H1 (cell line): ENCODE results near the gene MSI2. TPM values are rescaled to one million over a fixed set of nuclear protein-coding genes. Genes with fewer than 3 reads are reported as not detected.

ENCODE experiments used
- CHD1 ChIP-seq: IDR thresholded peaks from 2 replicates; pipeline ENCODE4 v1.6.1; 2012; ENCODE audit warnings: low read depth, low read length, improper control_type of control experiment
- EP300 ChIP-seq, 2 experiments: IDR thresholded peaks; 1 replicate in 1 of 2; 2 replicates in 1 of 2; pipeline ENCODE4 v1.6.1; 2011 to 2012; ENCODE audit warnings: low read depth in 2 of 2, low read length in 2 of 2, mild to moderate bottlenecking in 2 of 2, borderline replicate concordance in 1 of 2, inconsistent platforms in 1 of 2, moderate library complexity in 1 of 2
- MAFK ChIP-seq: IDR thresholded peaks from 2 replicates; pipeline ENCODE4 v1.6.1; 2012; ENCODE audit warnings: low read depth, mild to moderate bottlenecking, improper control_type of control experiment, low read length
- NANOG ChIP-seq: IDR thresholded peaks from 2 replicates; pipeline ENCODE4 v1.6.1; 2011; ENCODE audit warnings: low read length, low read depth, mild to moderate bottlenecking, inconsistent platforms; ENCODE audit not compliant: insufficient read depth, poor library complexity, severe bottlenecking
- PHF8 ChIP-seq: fragments of 200-600 bp; sonication (generic); conservative IDR thresholded peaks from 2 replicates; pipeline ENCODE4 v1.7.1; 2012; ENCODE audit warnings: low read depth, mild to moderate bottlenecking, inconsistent platforms, low read length, moderate library complexity
- POLR2A ChIP-seq, 2 experiments: IDR thresholded peaks; 1 replicate in 1 of 2; 2 replicates in 1 of 2; pipeline ENCODE4 v1.6.1; 2011; ENCODE audit warnings: low read depth in 2 of 2, low read length in 2 of 2, mild to moderate bottlenecking in 2 of 2; ENCODE audit errors: control extremely low read depth in 1 of 2
- SIN3A ChIP-seq, 2 experiments: IDR thresholded peaks in 1 of 2; conservative IDR thresholded peaks in 1 of 2; 2 replicates each; pipeline ENCODE4 v1.6.1; 2011 to 2012; ENCODE audit warnings: low read length in 2 of 2, improper control_type of control experiment in 1 of 2, low read depth in 1 of 2, mild to moderate bottlenecking in 1 of 2
- SP1 ChIP-seq: IDR thresholded peaks from 2 replicates; pipeline ENCODE4 v1.6.1; 2011; ENCODE audit warnings: low read depth, low read length
- SP2 ChIP-seq: IDR thresholded peaks from 2 replicates; pipeline ENCODE4 v1.6.1; 2012; ENCODE audit warnings: mild to moderate bottlenecking, low read length, inconsistent platforms
- polyA plus RNA-seq, 7 experiments: library from polyadenylated mRNA; depleted of rRNA in 3 of 7; stranded (reverse) in 5 of 7; unstranded in 2 of 7; fragments of >200 nt in 5 of 7; fragments of 200-250 nt in 2 of 7; gene quantifications; 1 replicate in 5 of 7; 2 replicates in 1 of 7; 4 replicates in 1 of 7; pipeline versions ENCODE4 v1.2.1 to v1.2.3, GENCODE V29; 2011 to 2013; ENCODE audit warnings: missing spikeins in 2 of 7, mixed read lengths in 2 of 7
- total RNA-seq: library from RNA; stranded (reverse); fragmentation: NEBNext Ultra II Directional; extraction: Animal tissue kit (Norgen Biotek cat#: 25700); gene quantifications from 2 replicates; pipeline ENCODE4 v1.2.1, GENCODE V29; 2021
- TF ChIP-seq, protein P1 (sequence below): IDR thresholded peaks from 2 replicates; pipeline ENCODE4 v1.6.1; 2012; ENCODE audit warnings: inconsistent platforms

MSI2 gene
- total and polyA plus RNA-seq, 2 of the 8 experiments (the other 6 are each of a cell fraction or from before 2014, with no cell fraction given): 36.7 to 80.6 TPM

DNA sequence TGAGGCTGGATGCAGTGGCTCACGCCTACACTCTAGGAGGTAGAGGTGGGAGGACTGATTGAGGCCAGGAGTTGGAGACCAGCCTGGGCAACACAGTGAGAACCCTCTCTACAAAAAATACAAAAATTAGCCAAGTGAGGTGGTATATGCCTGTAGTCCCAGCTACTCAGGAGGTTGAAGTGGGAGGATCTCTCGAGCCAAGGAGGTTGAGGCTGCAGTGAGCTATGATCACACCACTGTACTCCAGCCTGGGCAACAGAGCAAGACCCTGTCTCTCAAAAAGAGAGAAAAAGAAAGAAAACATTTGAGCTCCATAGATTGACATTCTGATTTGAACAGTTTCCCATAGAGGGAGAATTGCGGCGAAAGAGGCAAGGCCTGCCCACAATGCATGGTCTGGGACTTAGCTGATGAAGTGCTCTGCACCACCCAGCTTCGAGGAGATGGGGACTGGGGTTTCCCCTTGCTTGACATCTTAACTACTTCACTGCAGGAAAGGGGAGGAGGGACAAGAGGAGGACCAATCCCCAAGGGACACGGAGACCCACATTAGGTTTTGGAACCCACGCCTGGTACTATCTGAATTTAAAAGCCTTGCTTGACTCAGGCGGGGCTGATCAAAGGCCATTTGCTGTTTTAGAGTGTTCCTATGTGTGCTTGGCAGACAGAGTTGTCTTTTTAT lies 21.7 kb downstream of the MSI2 start (continued):
- no peak for TF ChIP-seq PHF8
- no peak for TF ChIP-seq CHD1
- no peak for TF ChIP-seq SP2
- TF ChIP-seq MAFK: no peak
- TF ChIP-seq, protein P1, sequence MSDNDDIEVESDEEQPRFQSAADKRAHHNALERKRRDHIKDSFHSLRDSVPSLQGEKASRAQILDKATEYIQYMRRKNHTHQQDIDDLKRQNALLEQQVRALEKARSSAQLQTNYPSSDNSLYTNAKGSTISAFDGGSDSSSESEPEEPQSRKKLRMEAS: no peak
- no peak for TF ChIP-seq EP300 (IDR thresholded peaks at IDR 0.05; ENCODE audit: borderline replicate concordance in 1 of 2, low read depth in 2 of 2, low read length in 2 of 2)
- no peak for TF ChIP-seq NANOG
- TF ChIP-seq POLR2A (IDR thresholded peaks at IDR 0.05; ENCODE audit: control extremely low read depth in 1 of 2, low read depth in 2 of 2, low read length in 2 of 2): no peak
- TF ChIP-seq SP1: no peak
- no peak for TF ChIP-seq SIN3A (conservative IDR thresholded peaks at IDR 0.05 in 1 of 2, IDR thresholded peaks at IDR 0.05 in 1 of 2; ENCODE audit: low read depth in 1 of 2, low read length in 2 of 2)
